Caco-2 (cell line): ENCODE results near the gene PIK3C2A. TPM values are rescaled to one million over a fixed set of nuclear protein-coding genes. Genes with fewer than 3 reads are reported as not detected.

Experiments used
- BruUV-seq: library from RNA; stranded (reverse); fragments of 400-500 nt; replicated peaks from 2 replicates; lab custom pipeline; 2021; lab: Mats Ljungman, UMichigan
- CTCF ChIA-PET: fragments of 300-600 bp; sonication (Branson Sonifier 250); formaldehyde crosslinking; loops from one replicate; lab custom pipeline; 2022; ENCODE audit warnings: antibody characterized with exemption; lab: Charles Lee
- POLR2A ChIA-PET: fragments of 300-600 bp; sonication (Branson Sonifier 250); formaldehyde crosslinking; loops from one replicate; lab custom pipeline; 2022; ENCODE audit warnings: antibody characterized with exemption; lab: Charles Lee
- DNase-seq, 2 experiments: peaks; one replicate each; pipeline versions ENCODE4 v3.0.0 to v3.0.0-alpha.2; 2020 to 2022
- H3K27me3 ChIP-seq: replicated peaks from 2 replicates; pipeline ENCODE4 v1.6.0; 2011; ENCODE audit warnings: low read length; ENCODE audit not compliant: control insufficient read depth, insufficient read depth
- H3K36me3 ChIP-seq: 2 replicates; pipeline ENCODE4 v1.5.1; 2011; ENCODE audit warnings: low read length; ENCODE audit not compliant: control insufficient read depth, insufficient read depth
- H3K4me1 ChIP-seq: fragments of 250-450 bp; sonication (Bioruptor Pico); 2 replicates; pipeline ENCODE4 v1.5.1; 2020; ENCODE audit warnings: mild to moderate bottlenecking
- H3K4me3 ChIP-seq: 2 replicates; pipeline ENCODE4 v1.5.1; 2011; ENCODE audit warnings: low read depth, mild to moderate bottlenecking, control low read depth, low read length
- H3K9me3 ChIP-seq: fragments of 250-450 bp; sonication (Bioruptor Pico); 2 replicates; pipeline ENCODE4 v1.5.1; 2020; ENCODE audit warnings: mild to moderate bottlenecking, moderate library complexity
- H3K27ac Mint-ChIP-seq: one replicate; pipeline ENCODE4 v1.8.0; 2022; ENCODE audit warnings: mixed read lengths; ENCODE audit not compliant: unreplicated experiment
- H3K27me3 Mint-ChIP-seq: one replicate; pipeline ENCODE4 v1.8.0; 2022; ENCODE audit warnings: mixed read lengths; ENCODE audit not compliant: insufficient read depth, unreplicated experiment
- H3K36me3 Mint-ChIP-seq: one replicate; pipeline ENCODE4 v1.8.0; 2022; ENCODE audit warnings: mild to moderate bottlenecking, mixed read lengths; ENCODE audit not compliant: insufficient read depth, unreplicated experiment
- H3K4me1 Mint-ChIP-seq: one replicate; pipeline ENCODE4 v1.8.0; 2022; ENCODE audit warnings: low read depth, mixed read lengths; ENCODE audit not compliant: unreplicated experiment
- H3K4me3 Mint-ChIP-seq: one replicate; pipeline ENCODE4 v1.8.0; 2022; ENCODE audit warnings: mild to moderate bottlenecking, moderate library complexity, mixed read lengths; ENCODE audit not compliant: unreplicated experiment
- H3K9me3 Mint-ChIP-seq: one replicate; pipeline ENCODE4 v1.8.0; 2022; ENCODE audit warnings: mixed read lengths; ENCODE audit not compliant: unreplicated experiment
- intact Hi-C: fragments of 100-400 bp; cut with micrococcal nuclease; formaldehyde crosslinking; loops from one replicate; pipeline ENCODE4 v1.10.0; 2022; ENCODE audit not compliant: unreplicated experiment
- total RNA-seq: library from RNA; stranded (reverse); gene quantifications from 2 replicates; pipeline ENCODE4 v1.2.3, GENCODE V29; 2022
- TF ChIP-seq, protein P1 (sequence below), 2 experiments: fragments of 200-600 bp in 1 of 2; IDR thresholded peaks; 1 replicate in 1 of 2; 2 replicates in 1 of 2; pipeline versions ENCODE4 v1.5.1 to v1.8.0; 2011 to 2022; ENCODE audit warnings: antibody characterized with exemption in 1 of 2, control low read depth in 1 of 2, inconsistent platforms in 1 of 2, low read depth in 1 of 2, low read length in 1 of 2, mild to moderate bottlenecking in 1 of 2, moderate library complexity in 1 of 2; ENCODE audit not compliant: insufficient read depth in 1 of 2, severe bottlenecking in 1 of 2, unreplicated experiment in 1 of 2

PIK3C2A gene
- total RNA-seq, 1 experiment from 2014 or later, result 138 TPM

DNA sequence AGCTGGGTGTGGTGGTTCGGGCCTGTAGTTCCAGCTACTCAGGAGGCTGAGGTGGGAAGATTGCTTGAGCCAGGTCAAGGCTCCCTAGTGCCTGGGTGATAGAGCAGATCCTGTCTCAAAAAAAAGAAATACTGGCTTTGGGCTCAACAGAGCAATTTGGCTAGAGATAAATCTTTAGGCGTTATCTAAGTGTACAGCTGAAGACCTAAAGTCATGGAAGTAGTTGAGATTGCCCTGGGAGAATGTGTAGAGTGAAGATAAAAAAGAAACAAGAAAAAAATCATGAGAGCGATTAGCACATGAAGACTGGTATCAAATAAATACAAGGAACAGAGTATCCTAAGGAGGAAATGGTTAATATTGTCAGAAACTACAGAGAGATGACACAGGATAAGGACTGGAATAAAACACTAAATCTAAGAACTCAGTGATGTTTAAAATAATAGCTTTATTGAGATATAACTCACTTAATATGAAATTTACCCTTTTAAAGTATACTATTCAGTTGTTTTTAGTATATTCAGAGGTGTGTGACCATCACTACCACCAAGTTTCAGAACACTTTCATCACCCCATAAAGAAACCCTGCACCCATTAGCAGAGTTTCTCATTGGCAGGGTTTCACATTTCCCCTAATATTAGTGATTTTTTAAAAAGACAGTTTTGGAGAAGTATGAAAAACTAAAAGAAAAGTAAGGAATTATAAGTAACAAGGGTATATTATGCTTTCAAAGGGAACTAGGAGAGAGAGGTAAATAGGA lies 20.7 kb downstream of the PIK3C2A start:
- Histone ChIP-seq H3K4me1 (0 out of 2 replicates have a peak, but pooled peaks cover 3% of the 10 kb centered on the region), H3K36me3 (no peaks in the 10 kb centered on the region), H3K4me3 (no peak overlapping the region), H3K27me3 (no peaks in the 10 kb centered on the region), H3K9me3 (no peaks in the 10 kb centered on the region)
- Mint-ChIP-seq H3K4me1 (peaks cover 7% of the 10 kb centered on the region), H3K36me3 (peaks cover 55% of the 10 kb centered on the region), H3K27me3 (no peaks in the 10 kb centered on the region), H3K27ac (no peak overlapping the region), H3K9me3 (no peaks in the 10 kb centered on the region), H3K4me3 (no peak overlapping the region)
- no peak for DNase-seq
- TF ChIP-seq, protein P1, sequence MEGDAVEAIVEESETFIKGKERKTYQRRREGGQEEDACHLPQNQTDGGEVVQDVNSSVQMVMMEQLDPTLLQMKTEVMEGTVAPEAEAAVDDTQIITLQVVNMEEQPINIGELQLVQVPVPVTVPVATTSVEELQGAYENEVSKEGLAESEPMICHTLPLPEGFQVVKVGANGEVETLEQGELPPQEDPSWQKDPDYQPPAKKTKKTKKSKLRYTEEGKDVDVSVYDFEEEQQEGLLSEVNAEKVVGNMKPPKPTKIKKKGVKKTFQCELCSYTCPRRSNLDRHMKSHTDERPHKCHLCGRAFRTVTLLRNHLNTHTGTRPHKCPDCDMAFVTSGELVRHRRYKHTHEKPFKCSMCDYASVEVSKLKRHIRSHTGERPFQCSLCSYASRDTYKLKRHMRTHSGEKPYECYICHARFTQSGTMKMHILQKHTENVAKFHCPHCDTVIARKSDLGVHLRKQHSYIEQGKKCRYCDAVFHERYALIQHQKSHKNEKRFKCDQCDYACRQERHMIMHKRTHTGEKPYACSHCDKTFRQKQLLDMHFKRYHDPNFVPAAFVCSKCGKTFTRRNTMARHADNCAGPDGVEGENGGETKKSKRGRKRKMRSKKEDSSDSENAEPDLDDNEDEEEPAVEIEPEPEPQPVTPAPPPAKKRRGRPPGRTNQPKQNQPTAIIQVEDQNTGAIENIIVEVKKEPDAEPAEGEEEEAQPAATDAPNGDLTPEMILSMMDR (IDR thresholded peaks at IDR 0.05; ENCODE audit: insufficient read depth in 1 of 2, low read depth in 1 of 2, low read length in 1 of 2, severe bottlenecking in 1 of 2, unreplicated experiment in 1 of 2), result no peak
- BruUV-seq, result no TSS peak
- ChIA-PET CTCF (interaction anchor here (0.8 kb wide), 1 partner anchor 16 kb away, joined by 3 read pairs; no protein-coding TSS in a partner anchor), POLR2A (no interaction called here)
- intact Hi-C loops, result no loop called here

DNA sequence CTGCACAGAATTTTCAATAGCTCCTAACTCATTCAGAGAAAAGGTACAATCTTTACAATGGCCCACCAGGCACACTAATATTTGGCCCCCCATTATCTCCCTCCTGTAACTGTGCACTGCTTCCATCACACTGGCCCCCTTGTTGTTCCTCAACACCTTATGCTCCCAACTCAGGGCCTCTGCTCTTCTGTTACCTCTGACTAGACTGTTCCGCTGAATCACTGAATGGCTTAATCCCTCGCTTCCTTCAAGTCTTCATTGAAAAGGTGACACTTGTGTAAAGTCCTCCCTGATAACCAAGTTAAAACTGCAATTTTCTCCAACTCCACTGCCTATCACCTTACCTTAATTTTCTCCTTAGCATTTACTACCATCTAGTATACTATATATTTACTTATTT lies 21.8 kb downstream of the PIK3C2A start:
- no peak overlapping the region for H3K4me3 ChIP-seq
- no peaks in the 10 kb centered on the region for H3K27me3 ChIP-seq
- no peaks in the 10 kb centered on the region for H3K9me3 Mint-ChIP-seq
- ChIA-PET CTCF (no interaction called here), POLR2A (interaction anchor here (0.6 kb wide), 1 partner anchor 93 kb away, joined by 4 read pairs; no protein-coding TSS in a partner anchor)
- TF ChIP-seq, protein P1 (IDR thresholded peaks at IDR 0.05; ENCODE audit: insufficient read depth in 1 of 2, low read depth in 1 of 2, low read length in 1 of 2, severe bottlenecking in 1 of 2, unreplicated experiment in 1 of 2), result no peak
- peaks cover 53% of the 10 kb centered on the region for H3K36me3 Mint-ChIP-seq
- no peak overlapping the region for H3K4me3 Mint-ChIP-seq
- H3K4me1 Mint-ChIP-seq, result peaks cover 7% of the 10 kb centered on the region
- 0 out of 2 replicates have a peak, but pooled peaks cover 1% of the 10 kb centered on the region for H3K36me3 ChIP-seq
- H3K4me1 ChIP-seq, result 0 out of 2 replicates have a peak, but pooled peaks cover 3% of the 10 kb centered on the region
- H3K9me3 ChIP-seq, result no peaks in the 10 kb centered on the region
- no peak for DNase-seq
- H3K27ac Mint-ChIP-seq, result no peak overlapping the region
- TSS peak; percentile 3 for BruUV-seq
- intact Hi-C loops, result no loop called here
- no peaks in the 10 kb centered on the region for H3K27me3 Mint-ChIP-seq

DNA sequence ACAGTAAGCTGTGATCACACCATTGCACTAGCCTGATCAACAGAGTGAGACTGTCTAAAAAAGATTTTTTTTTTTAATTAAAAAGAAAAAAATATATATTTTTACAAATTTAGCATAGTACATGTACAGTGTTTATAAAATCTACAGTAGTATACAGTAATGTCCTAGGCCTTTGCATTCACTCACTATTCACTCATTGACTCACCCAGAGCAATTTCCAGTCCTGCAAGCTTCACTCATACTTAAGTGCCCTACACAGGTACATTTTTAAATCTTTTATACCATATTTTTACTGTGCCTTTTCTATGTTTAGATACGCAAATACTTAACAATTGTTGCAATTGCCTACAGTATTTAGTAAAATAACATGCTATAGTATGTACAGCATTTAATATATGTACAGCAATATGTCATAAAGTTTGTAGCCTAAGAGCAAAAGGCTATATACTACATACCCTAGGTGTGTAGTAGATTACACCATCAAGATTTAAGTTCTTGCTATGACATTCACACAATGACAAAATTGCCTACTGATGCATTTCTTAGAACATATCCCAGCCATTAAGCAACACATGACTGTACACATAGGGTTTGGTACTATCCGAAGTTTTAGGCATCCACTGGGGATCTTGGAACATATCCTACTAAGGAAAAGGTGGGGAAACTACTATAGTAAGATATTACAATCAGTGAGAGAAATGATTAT lies 22.8 kb downstream of the PIK3C2A start:
- 0 out of 2 replicates have a peak, but pooled peaks cover 1% of the 10 kb centered on the region for H3K36me3 ChIP-seq
- H3K9me3 ChIP-seq, result no peaks in the 10 kb centered on the region
- Mint-ChIP-seq H3K27ac (no peak overlapping the region), H3K27me3 (no peaks in the 10 kb centered on the region), H3K4me1 (peaks cover 7% of the 10 kb centered on the region), H3K9me3 (no peaks in the 10 kb centered on the region), H3K36me3 (peaks cover 53% of the 10 kb centered on the region), H3K4me3 (no peak overlapping the region)
- CTCF ChIA-PET, result no interaction called here
- 0 out of 2 replicates have a peak, but pooled peaks cover 3% of the 10 kb centered on the region for H3K4me1 ChIP-seq
- no peak overlapping the region for H3K4me3 ChIP-seq
- no TSS peak for BruUV-seq
- DNase-seq, result no peak
- intact Hi-C loops, result no loop called here
- POLR2A ChIA-PET, result interaction anchor here (0.6 kb wide), 2 partner anchors 17 to 92 kb away, joined by 4 to 7 read pairs; no protein-coding TSS in a partner anchor
- H3K27me3 ChIP-seq, result no peaks in the 10 kb centered on the region
- TF ChIP-seq, protein P1 (IDR thresholded peaks at IDR 0.05; ENCODE audit: insufficient read depth in 1 of 2, low read depth in 1 of 2, low read length in 1 of 2, severe bottlenecking in 1 of 2, unreplicated experiment in 1 of 2), result no peak
